ENCODE measurements around the gene KCTD16. TPM values are rescaled to one million over a fixed set of nuclear protein-coding genes. Genes with fewer than 3 reads are reported as not detected.

Gene KCTD16
- total and polyA plus RNA-seq, 5 donors from 2014 or later, result 0.44 TPM; not detected in 4

GRCh38 chr5:144275329-144275728 is 104.7 kb downstream of the KCTD16 start:
- no peak overlapping the region for H3K27ac ChIP-seq (ENCODE audit: insufficient read depth, low read length, poor library complexity, severe bottlenecking)
- ATAC-seq (ENCODE audit: low read depth in 2 of 2) (no peak), DNase-seq (no peak)
- H3K4me3 Mint-ChIP-seq, result no peak overlapping the region
- H3K36me3 ChIP-seq (ENCODE audit: control insufficient read depth, insufficient read depth, low read length), result no peaks in the 10 kb centered on the region
- H3K27me3 ChIP-seq (ENCODE audit: control insufficient read depth, insufficient read depth, low read length), result no peaks in the 10 kb centered on the region
- no peak overlapping the region for H3K4me3 ChIP-seq (ENCODE audit: low read depth, low read length)
- no peaks in the 10 kb centered on the region for H3K4me1 Mint-ChIP-seq
- H3K9me3 ChIP-seq (ENCODE audit: control insufficient read depth in 2 of 2, low read length in 2 of 2), result no peaks in the 10 kb centered on the region
- H3K9me3 Mint-ChIP-seq, result peaks cover 0 to 5% (median 0%) of the 10 kb centered on the region in 7 donors
- H3K36me3 Mint-ChIP-seq, result no peaks in the 10 kb centered on the region
- no peaks in the 10 kb centered on the region for H3K27me3 Mint-ChIP-seq
- no peaks in the 10 kb centered on the region for H3K4me1 ChIP-seq (ENCODE audit: control insufficient read depth, insufficient read depth, low read length, poor library complexity, severe bottlenecking)
- no peak overlapping the region for H3K27ac Mint-ChIP-seq

GRCh38 chr5:144276034-144276822 is 105.6 kb downstream of the KCTD16 start:
- ATAC-seq (ENCODE audit: low read depth in 2 of 2) (no peak), DNase-seq (no peak)
- Histone ChIP-seq H3K4me3 (ENCODE audit: low read depth, low read length) (no peak overlapping the region), H3K27me3 (ENCODE audit: control insufficient read depth, insufficient read depth, low read length) (no peaks in the 10 kb centered on the region), H3K9me3 (ENCODE audit: control insufficient read depth in 2 of 2, low read length in 2 of 2) (no peaks in the 10 kb centered on the region), H3K27ac (ENCODE audit: insufficient read depth, low read length, poor library complexity, severe bottlenecking) (no peak overlapping the region), H3K36me3 (ENCODE audit: control insufficient read depth, insufficient read depth, low read length) (no peaks in the 10 kb centered on the region), H3K4me1 (ENCODE audit: control insufficient read depth, insufficient read depth, low read length, poor library complexity, severe bottlenecking) (no peaks in the 10 kb centered on the region)
- no peaks in the 10 kb centered on the region for H3K36me3 Mint-ChIP-seq
- no peak overlapping the region for H3K4me3 Mint-ChIP-seq
- no peaks in the 10 kb centered on the region for H3K4me1 Mint-ChIP-seq
- no peaks in the 10 kb centered on the region for H3K27me3 Mint-ChIP-seq
- no peak overlapping the region for H3K27ac Mint-ChIP-seq
- H3K9me3 Mint-ChIP-seq, result peaks cover 0 to 5% (median 0%) of the 10 kb centered on the region in 7 donors

GRCh38 chr5:144281784-144282183 is 111.1 kb downstream of the KCTD16 start:
- no peaks in the 10 kb centered on the region for H3K9me3 ChIP-seq (ENCODE audit: control insufficient read depth in 2 of 2, low read length in 2 of 2)
- Mint-ChIP-seq H3K27me3 (no peaks in the 10 kb centered on the region), H3K4me3 (no peak overlapping the region), H3K27ac (no peak overlapping the region), H3K9me3 (peaks cover 0 to 2% (median 0%) of the 10 kb centered on the region in 7 donors), H3K36me3 (no peaks in the 10 kb centered on the region), H3K4me1 (no peaks in the 10 kb centered on the region)
- no peak overlapping the region for H3K4me3 ChIP-seq (ENCODE audit: low read depth, low read length)
- DNase-seq (no peak), ATAC-seq (ENCODE audit: low read depth in 2 of 2) (no peak)
- H3K27me3 ChIP-seq (ENCODE audit: control insufficient read depth, insufficient read depth, low read length), result peaks cover 2% of the 10 kb centered on the region
- no peaks in the 10 kb centered on the region for H3K36me3 ChIP-seq (ENCODE audit: control insufficient read depth, insufficient read depth, low read length)
- no peaks in the 10 kb centered on the region for H3K4me1 ChIP-seq (ENCODE audit: control insufficient read depth, insufficient read depth, low read length, poor library complexity, severe bottlenecking)
- no peak overlapping the region for H3K27ac ChIP-seq (ENCODE audit: insufficient read depth, low read length, poor library complexity, severe bottlenecking)

- no peaks in the 10 kb centered on the region for H3K27me3 Mint-ChIP-seq
- peaks cover 0 to 2% (median 0%) of the 10 kb centered on the region in 7 donors for H3K9me3 Mint-ChIP-seq
- H3K9me3 ChIP-seq (ENCODE audit: control insufficient read depth in 2 of 2, low read length in 2 of 2), result no peaks in the 10 kb centered on the region
- no peaks in the 10 kb centered on the region for H3K4me1 Mint-ChIP-seq
- no peak overlapping the region for H3K4me3 Mint-ChIP-seq
- ATAC-seq (ENCODE audit: low read depth in 2 of 2), result no peak
- H3K27ac Mint-ChIP-seq, result no peak overlapping the region
- no peak overlapping the region for H3K27ac ChIP-seq (ENCODE audit: insufficient read depth, low read length, poor library complexity, severe bottlenecking)
- H3K4me1 ChIP-seq (ENCODE audit: control insufficient read depth, insufficient read depth, low read length, poor library complexity, severe bottlenecking), result no peaks in the 10 kb centered on the region
- H3K36me3 Mint-ChIP-seq, result no peaks in the 10 kb centered on the region
- no peak overlapping the region for H3K4me3 ChIP-seq (ENCODE audit: low read depth, low read length)
- peaks cover 2% of the 10 kb centered on the region for H3K27me3 ChIP-seq (ENCODE audit: control insufficient read depth, insufficient read depth, low read length)
- no peaks in the 10 kb centered on the region for H3K36me3 ChIP-seq (ENCODE audit: control insufficient read depth, insufficient read depth, low read length)
- no peak for DNase-seq
Measured at GRCh38 chr5:144284036-144284435, 113.4 kb downstream of the KCTD16 start.

DNA sequence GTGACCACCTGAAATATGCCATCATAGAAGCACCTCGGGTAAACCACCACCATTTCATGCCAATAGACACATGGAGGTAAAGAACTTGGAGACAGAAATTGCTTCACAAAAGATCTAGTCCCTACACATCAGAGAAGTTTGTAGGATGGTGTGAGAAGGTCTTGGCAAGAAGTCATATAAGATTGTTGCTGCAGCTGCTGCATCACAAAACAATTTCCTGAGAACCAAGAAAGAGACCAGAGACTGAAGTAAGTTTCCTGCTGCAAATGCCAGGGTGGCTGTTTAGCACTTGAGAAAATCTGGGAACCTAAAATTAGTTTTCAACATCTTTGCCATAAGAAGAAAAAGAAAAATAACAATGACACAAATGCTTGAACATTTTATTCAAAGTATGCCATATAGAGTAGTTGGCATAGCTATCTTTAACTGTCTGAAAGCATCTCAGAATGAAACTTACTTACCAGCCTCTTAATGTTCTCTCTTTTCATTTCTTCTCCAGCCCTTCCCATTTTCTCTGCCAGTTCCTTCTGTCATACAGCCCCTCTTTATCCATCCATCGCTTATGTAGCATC is 114.3 kb downstream of the KCTD16 start:
- Mint-ChIP-seq H3K4me3 (no peak overlapping the region), H3K27me3 (no peaks in the 10 kb centered on the region), H3K36me3 (no peaks in the 10 kb centered on the region), H3K27ac (no peak overlapping the region), H3K4me1 (no peaks in the 10 kb centered on the region), H3K9me3 (peaks cover 0 to 2% (median 0%) of the 10 kb centered on the region in 7 donors)
- Histone ChIP-seq H3K27me3 (ENCODE audit: control insufficient read depth, insufficient read depth, low read length) (peaks cover 2% of the 10 kb centered on the region), H3K4me3 (ENCODE audit: low read depth, low read length) (no peak overlapping the region), H3K9me3 (ENCODE audit: control insufficient read depth in 2 of 2, low read length in 2 of 2) (no peaks in the 10 kb centered on the region), H3K36me3 (ENCODE audit: control insufficient read depth, insufficient read depth, low read length) (no peaks in the 10 kb centered on the region), H3K4me1 (ENCODE audit: control insufficient read depth, insufficient read depth, low read length, poor library complexity, severe bottlenecking) (no peaks in the 10 kb centered on the region), H3K27ac (ENCODE audit: insufficient read depth, low read length, poor library complexity, severe bottlenecking) (no peak overlapping the region)
- ATAC-seq (ENCODE audit: low read depth in 2 of 2) (no peak), DNase-seq (no peak)

DNA sequence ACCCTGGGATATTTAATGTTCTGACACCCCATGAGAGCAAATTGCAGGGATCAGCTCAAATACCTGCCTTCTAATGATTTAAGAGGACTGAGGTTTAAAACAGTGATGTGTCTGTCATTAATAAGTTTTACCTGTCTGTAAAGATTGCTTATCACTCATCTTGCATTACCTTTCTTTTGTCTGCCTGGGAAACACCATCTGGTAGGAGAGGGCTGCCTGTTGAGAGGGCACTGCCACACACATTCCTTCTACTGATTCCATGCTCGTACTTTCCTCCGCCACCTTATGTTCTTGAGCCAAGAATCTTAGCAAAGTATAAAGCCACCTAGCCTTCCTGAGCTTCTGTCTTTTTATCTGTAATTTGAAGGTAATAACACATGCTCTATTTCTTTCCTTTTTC is 118.6 kb downstream of the KCTD16 start:
- Histone ChIP-seq H3K4me3 (ENCODE audit: low read depth, low read length) (no peak overlapping the region), H3K9me3 (ENCODE audit: control insufficient read depth in 2 of 2, low read length in 2 of 2) (no peaks in the 10 kb centered on the region), H3K36me3 (ENCODE audit: control insufficient read depth, insufficient read depth, low read length) (no peaks in the 10 kb centered on the region), H3K27me3 (ENCODE audit: control insufficient read depth, insufficient read depth, low read length) (no peaks in the 10 kb centered on the region), H3K27ac (ENCODE audit: insufficient read depth, low read length, poor library complexity, severe bottlenecking) (no peak overlapping the region), H3K4me1 (ENCODE audit: control insufficient read depth, insufficient read depth, low read length, poor library complexity, severe bottlenecking) (no peaks in the 10 kb centered on the region)
- ATAC-seq (ENCODE audit: low read depth in 2 of 2) (no peak), DNase-seq (no peak)
- H3K4me1 Mint-ChIP-seq, result no peaks in the 10 kb centered on the region
- H3K9me3 Mint-ChIP-seq, result peaks cover 0 to 3% (median 0%) of the 10 kb centered on the region in 7 donors
- no peak overlapping the region for H3K27ac Mint-ChIP-seq
- no peaks in the 10 kb centered on the region for H3K36me3 Mint-ChIP-seq
- no peak overlapping the region for H3K4me3 Mint-ChIP-seq
- H3K27me3 Mint-ChIP-seq, result no peaks in the 10 kb centered on the region

DNA sequence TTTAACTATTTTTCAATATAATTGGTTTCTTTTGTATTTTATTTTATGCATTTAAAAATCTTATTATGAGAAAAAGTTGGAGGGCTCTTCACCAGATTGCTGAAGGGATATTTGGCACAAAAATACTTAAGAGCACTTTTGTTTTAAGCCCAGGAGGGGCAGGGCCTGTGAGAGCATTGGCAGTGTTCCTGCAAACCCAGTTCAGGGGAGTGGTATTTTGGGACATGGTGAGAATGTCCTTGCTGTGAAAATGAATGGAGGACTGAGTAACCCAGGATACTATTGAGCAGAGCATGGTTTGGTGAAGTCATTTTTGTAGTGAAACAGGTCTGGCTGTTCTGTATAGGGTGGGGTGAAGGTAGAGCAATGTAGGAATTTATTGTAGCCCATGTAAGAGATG is 121.4 kb downstream of the KCTD16 start:
- no peaks in the 10 kb centered on the region for H3K9me3 ChIP-seq (ENCODE audit: control insufficient read depth in 2 of 2, low read length in 2 of 2)
- H3K4me1 Mint-ChIP-seq, result no peaks in the 10 kb centered on the region
- no peak overlapping the region for H3K4me3 ChIP-seq (ENCODE audit: low read depth, low read length)
- no peak for DNase-seq
- H3K27ac ChIP-seq (ENCODE audit: insufficient read depth, low read length, poor library complexity, severe bottlenecking), result no peak overlapping the region
- no peaks in the 10 kb centered on the region for H3K36me3 Mint-ChIP-seq
- no peaks in the 10 kb centered on the region for H3K36me3 ChIP-seq (ENCODE audit: control insufficient read depth, insufficient read depth, low read length)
- H3K4me1 ChIP-seq (ENCODE audit: control insufficient read depth, insufficient read depth, low read length, poor library complexity, severe bottlenecking), result no peaks in the 10 kb centered on the region
- no peak overlapping the region for H3K27ac Mint-ChIP-seq
- no peak for ATAC-seq (ENCODE audit: low read depth in 2 of 2)
- H3K27me3 ChIP-seq (ENCODE audit: control insufficient read depth, insufficient read depth, low read length), result no peaks in the 10 kb centered on the region
- H3K4me3 Mint-ChIP-seq, result no peak overlapping the region
- no peaks in the 10 kb centered on the region for H3K27me3 Mint-ChIP-seq
- peaks cover 0 to 3% (median 0%) of the 10 kb centered on the region in 7 donors for H3K9me3 Mint-ChIP-seq

DNA sequence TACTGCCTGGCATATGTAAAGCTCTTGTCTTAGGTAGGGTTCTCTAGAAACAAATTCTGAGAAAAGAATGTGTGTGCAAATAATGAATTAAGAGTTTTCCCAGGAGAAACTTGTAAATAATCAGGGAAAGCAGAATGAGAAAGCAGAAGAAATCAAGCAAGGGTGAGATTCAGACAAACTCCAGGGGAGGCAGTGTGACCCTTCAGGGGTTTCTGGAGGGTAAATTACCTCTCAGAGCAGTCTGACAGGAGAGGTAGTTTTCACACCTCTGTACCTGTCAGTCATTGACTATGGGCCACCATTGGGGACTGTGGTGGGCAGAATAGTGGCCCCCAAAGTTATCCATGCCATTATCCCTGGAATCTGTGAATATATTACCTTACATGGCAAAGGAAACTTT is 124.6 kb downstream of the KCTD16 start:
- H3K4me3 ChIP-seq (ENCODE audit: low read depth, low read length), result no peak overlapping the region
- Mint-ChIP-seq H3K9me3 (peaks cover 0 to 3% (median 0%) of the 10 kb centered on the region in 7 donors), H3K27ac (no peak overlapping the region), H3K36me3 (no peaks in the 10 kb centered on the region), H3K4me1 (no peaks in the 10 kb centered on the region), H3K4me3 (no peak overlapping the region), H3K27me3 (no peaks in the 10 kb centered on the region)
- no peak overlapping the region for H3K27ac ChIP-seq (ENCODE audit: insufficient read depth, low read length, poor library complexity, severe bottlenecking)
- no peaks in the 10 kb centered on the region for H3K9me3 ChIP-seq (ENCODE audit: control insufficient read depth in 2 of 2, low read length in 2 of 2)
- no peaks in the 10 kb centered on the region for H3K27me3 ChIP-seq (ENCODE audit: control insufficient read depth, insufficient read depth, low read length)
- ATAC-seq (ENCODE audit: low read depth in 2 of 2), result no peak
- H3K36me3 ChIP-seq (ENCODE audit: control insufficient read depth, insufficient read depth, low read length), result no peaks in the 10 kb centered on the region
- DNase-seq, result no peak
- no peaks in the 10 kb centered on the region for H3K4me1 ChIP-seq (ENCODE audit: control insufficient read depth, insufficient read depth, low read length, poor library complexity, severe bottlenecking)
